Measurements from ENCODE around the gene SH3TC1.

DNA sequence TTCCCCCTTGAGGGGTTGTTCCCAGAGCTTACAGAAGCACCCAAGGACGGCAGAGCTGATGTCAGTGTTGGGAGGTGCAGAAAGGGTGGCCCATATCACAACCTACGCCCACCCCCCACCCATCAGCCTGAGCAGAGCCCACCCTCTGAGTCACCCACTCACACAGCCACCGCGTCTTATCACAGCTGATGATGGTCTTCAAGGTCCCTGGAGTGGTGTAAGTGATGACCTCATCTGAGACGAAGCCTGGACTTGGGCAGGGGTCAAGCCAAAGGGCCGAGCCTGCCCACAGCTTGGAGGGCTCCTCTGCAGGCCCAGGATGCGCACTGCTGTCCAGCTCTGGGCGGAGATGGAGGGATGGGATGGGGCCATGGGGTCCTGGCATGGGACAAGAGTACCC is 67.4 kb downstream of the SH3TC1 start:
- TF ChIP-seq CTCF (IDR thresholded peaks at IDR 0.05): no peak
- no peak for TF ChIP-seq POLR2AphosphoS5 (IDR thresholded peaks at IDR 0.05)
- no peak for TF ChIP-seq POLR2A (IDR thresholded peaks at IDR 0.05; ENCODE audit: low read depth)

Data from esophagus muscularis mucosa (tissue), 3 donors.